ENCODE measurements around the gene DISC1.

- TF ChIP-seq EZH2phosphoT487 (IDR thresholded peaks at IDR 0.05; ENCODE audit: insufficient read depth, low read depth) (no peak), EZH2 (IDR thresholded peaks at IDR 0.05; ENCODE audit: insufficient read depth, poor library complexity, severe bottlenecking) (no peak)
These were observed 94.2 kb downstream of the DISC1 start for GRCh38 chr1:231720652-231721325.

Data from GM23248 (cell line).